Stimulated activated naive CD4-positive, alpha-beta T cell (primary cell): ENCODE measurements around the gene RBM19.
"Not testable (repeated sequence)": the region's sequence is repeated elsewhere in the genome, so short reads cannot be mapped to it uniquely, and the experiment has no call there.

Experiments used
- DNase-seq, 6 experiments: peaks; one replicate each; lab custom pipeline; 2025; lab: John Stamatoyannopoulos, UW

The RBM19 gene

DNA sequence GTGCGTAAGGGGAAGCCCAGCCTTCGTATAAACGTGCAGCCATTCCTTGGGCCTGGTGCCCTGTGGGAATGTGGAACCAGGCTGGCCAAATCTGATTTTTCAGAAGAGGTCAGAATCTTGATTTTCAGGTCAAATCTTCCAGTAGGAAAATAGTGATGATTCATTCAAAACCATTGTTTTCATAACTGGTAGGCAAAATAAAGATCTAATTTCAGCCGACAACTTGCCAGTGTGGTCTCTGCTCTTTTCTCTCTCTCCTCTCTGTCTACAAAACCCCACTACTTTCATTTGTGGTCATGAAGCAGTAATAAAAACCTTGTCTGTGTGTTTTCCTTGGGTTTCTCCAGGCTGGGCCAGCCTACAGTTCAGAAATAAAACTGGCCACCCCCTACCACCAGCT lies 135.1 kb downstream of the RBM19 start:
- DNase-seq: no peak

DNA sequence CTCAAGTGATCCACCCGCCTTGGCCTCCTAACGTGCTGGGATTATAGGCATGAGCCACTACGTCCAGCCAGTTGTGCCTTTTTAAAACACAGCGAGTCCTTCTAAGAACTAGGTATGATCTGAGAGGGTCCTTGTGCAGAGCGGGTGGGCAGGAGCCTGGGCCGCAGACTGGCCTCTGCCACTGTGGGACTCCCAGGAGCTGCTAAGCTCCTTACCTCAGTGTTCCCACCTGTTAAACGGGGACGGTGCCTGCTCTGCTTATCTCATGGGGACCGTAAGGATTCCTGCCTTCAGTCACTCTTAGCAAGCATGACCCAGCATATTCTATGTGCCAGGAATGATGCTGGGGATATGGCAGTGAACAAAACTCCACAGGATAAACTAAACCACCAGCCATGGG lies 136.9 kb downstream of the RBM19 start:
- no peak for DNase-seq

DNA sequence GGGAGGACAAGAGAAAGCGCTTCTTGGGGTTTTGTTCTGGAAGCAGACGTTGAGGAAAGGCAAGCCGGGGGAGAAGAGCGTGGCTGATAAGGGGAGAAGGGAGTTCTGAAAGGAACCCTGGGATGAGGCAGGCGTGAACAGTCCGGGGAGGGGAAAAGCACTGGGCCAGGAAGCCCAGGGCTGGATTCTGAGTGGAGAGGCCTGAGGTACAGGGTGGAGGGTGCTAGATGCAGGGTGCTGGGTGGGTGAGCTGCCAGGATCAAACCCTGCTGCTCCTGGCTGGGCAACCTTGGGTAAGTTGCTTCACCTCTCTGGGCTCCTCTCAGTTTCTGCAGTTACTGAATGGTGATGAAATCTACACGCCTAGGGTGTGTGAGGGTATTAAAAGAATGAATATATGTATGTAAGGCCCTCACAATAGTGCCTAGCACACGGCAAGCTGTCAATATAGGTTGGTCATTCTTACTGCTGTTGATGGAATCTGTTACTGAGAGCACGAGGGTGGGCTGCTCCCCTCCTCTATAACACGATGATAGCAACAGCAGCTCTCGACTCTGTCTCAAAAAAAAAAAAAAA lies 138.5 kb downstream of the RBM19 start:
- DNase-seq: no peak

DNA sequence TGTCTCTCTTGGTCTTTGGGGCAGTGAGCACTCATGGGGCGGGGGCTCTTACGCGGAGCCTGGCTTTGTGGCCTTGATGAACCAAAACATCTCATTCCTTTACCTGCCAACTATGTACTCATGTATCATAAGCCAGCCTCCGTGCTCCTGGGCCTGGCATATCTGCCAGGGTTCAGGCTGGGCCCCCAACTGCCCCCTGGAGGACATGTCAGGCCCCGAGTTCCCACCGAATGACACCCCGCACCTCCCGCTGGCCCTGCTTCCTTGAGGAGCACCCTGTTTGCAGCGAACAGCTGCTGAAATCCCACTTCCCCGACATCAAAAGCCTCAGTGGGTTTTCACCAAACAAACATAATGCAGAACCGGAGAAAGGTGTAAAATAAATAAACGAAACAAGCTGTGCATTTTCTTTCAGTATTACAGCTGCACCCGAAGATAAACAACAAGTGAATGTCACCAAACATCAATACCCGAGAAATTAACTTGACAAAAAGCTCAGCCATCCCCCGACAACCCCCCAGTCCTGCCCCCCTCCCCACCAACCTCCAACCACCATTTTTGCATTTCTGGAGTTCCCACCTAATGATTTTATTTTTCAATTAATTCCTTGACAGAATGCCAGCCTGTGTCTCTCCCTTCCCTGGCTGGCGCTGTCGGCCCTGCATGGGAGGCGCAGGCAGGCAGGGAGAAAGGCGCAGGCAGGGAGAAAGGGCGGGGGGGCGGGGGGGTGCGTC lies 139.2 kb downstream of the RBM19 start:
- no peak for DNase-seq

DNA sequence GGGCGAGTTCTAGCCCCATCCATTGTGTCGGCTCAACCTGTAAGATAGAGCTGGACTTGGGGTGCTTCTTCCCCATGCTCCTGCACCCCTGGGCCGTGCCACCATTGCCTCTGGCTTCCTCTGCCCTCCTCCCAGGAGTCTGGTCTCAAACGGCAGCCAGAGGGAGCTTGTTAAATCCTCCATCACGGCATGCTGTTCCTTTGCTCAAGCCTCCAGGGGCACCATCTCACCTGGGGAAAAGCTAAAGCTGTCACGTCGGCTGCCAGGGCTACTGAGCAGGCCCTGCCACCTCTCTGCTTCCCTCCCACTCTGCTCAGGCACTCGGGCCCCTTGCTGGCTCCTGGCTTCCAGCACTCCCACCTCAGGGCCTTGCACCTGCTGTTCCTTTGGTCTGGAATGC lies 140.4 kb downstream of the RBM19 start:
- DNase-seq: no peak

DNA sequence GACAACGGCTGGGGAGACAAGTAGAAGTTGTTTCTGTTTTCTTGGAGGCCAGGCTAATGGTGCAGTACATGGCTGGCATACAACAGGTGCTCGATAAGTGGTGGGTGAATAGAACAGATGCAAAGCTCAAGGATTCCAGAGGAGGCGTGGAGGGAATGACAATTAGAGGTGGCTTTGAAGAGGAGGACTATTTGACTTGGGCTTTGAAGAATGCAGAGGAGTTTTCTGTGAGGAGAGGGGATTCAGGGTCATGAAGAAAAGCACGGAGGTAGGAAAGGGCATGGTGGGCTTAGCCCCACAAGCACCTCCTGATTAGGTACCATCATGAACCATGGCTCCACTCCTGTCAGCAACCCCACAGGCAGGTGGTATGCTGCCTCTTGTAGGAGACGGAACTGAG lies 142.3 kb downstream of the RBM19 start:
- no peak for DNase-seq

DNA sequence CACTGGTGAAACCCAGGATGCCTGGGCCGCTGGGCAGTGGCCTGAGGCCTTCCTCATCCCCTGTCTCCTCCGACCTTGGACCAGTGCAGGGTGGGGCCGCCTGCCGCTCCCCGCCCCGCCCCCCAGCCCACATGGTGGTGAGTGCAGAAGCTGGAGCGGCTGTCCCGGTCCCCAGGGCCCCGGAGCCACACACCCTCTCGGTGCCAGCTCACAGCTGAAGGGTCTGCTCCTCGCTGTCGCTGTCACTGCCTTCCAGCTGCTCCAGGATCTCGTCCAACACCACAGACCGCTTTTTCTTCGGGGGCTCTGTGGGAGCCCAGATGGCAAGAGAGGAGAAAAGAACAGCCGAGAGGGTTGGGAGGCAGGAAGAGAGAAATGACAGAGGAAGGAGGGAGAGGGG lies 143.1 kb downstream of the RBM19 start:
- DNase-seq: no peak

DNA sequence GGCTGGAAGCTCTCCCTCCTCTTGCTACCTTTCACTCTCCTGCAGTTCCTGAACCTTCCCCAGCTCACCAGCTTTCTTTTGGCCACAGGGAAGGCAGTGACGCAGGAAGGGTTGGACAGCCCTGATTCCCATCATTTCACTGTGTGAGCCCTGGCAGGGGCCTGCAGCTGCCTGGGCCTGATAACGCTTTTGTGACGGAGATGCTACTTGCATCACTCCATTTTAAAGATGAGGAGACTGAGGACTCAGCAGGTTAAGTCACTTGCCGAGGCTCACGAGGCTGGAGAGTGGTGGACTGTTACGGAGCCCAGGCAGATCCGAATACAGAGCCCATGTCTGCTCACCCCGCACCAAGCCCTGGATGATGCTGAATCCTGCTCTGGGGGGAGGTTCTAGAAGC lies 145.3 kb downstream of the RBM19 start:
- DNase-seq: no peak

DNA sequence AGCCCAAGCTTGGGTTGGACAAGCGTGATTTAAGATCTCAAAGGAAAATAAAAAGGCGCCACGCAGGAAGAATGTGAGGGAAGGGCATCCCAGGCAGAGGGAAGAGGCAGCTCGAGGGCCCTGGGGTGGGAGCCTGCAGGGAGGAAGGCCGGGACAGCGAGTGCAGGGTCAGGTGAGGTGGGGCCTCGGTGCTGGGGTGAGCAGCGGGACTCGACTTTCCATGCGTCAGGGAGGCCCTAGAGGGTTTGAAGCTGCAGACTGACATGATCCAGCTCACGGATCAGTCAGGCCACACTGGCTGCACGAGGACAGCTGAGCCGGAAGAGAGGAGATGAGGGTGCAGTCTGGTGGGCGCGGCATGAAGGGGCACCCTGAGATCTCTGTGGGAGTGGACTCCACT lies 145.8 kb downstream of the RBM19 start:
- DNase-seq: peak in 1 of 6 experiments; percentile 3

DNA sequence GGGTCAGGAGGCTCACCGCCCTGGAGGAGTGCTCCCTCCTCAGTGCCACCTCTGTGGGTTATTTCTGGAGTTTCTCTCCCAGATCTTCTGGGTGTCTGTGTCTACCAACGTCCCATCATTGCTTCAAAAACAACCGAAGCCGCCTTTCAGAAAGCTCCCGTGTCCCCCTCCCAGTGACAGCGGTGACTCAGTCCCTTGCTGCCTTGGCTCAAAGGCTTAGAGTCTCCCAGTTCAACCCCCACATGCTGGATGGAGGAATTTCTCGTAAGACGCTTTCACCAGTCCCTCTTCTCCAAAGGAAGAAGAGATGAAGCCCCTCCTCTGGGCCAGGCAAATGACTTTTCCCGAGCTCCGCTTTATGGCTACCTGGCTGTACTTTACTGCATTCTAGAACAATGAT lies 146.6 kb downstream of the RBM19 start:
- no peak for DNase-seq

DNA sequence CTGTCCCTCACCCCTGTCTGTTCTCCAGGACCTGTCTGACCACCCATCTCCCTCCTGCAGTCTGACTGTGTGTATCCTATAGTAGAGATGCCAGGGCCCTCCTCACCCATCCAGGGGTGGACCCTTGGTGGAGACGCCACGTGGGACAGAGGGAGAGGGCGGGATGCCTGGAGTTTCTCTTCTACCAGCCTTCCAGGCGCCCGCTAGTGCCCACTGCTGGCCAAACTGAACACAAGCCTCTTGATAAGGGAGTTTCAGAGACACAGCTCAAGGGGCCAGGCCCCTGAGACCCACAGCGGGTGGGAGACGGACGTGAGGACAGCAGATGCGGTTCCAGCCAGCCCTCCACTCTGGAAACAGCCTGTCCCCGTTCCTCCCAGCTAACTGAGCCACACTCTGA lies 147.3 kb downstream of the RBM19 start:
- DNase-seq: no peak

DNA sequence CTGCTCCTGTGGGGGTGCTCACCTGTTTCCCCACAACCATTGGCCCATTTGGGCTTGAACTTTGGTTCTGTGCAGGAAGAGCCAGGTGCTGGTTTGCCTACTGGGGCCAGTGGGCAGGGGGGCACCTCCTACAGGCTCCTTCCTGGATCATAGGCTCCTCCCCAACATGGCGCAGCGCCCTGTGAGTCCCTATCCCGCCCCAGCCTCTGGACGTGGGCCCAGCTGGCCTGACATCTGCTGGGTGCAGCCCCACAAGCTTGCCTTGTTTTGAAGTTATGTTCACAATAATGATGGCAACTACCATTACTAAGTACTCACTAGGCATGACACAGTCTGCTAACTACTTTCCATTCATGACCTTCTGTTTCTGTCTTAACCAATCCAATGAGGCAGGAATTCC lies 147.8 kb downstream of the RBM19 start:
- no peak for DNase-seq

DNA sequence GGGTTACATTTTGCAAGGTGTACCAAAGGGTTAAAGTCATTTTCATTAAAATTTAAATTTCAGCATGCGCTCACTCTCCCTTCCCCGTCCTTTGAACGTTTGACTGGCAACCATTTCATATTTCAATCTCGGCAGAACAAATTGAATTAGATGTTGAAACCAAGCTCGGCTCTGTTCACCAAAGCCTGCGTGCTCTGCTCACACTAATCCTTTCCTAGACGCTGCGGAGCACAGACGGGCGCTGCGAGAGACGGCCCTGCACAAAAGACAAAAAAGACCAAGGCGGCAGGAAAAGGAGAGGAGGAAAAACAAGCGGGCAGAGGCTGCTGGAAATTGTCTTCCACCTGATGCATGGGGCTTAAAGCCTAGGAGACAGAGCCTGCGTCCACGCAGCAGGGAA lies 149.3 kb downstream of the RBM19 start:
- no peak for DNase-seq

DNA sequence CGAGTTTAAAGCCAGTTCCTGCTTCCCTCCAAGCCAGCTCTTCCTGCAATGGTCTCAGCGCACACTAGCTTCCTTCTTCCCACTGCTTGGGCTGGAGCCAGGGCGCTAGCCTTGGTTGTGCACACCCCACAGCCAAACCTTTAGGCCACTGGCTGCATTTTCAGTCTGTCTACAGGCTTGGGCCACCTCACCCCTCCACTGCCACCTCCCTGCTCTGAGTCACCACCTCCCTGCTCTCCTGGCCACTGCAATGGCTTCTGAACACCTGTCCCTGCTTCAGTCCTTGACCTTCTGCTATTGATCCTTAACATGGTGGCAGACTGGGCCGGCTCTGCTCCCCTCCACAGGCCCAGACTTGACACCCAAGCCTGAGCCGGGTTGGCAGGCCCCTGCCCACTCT lies 151.1 kb downstream of the RBM19 start:
- DNase-seq: no peak

DNA sequence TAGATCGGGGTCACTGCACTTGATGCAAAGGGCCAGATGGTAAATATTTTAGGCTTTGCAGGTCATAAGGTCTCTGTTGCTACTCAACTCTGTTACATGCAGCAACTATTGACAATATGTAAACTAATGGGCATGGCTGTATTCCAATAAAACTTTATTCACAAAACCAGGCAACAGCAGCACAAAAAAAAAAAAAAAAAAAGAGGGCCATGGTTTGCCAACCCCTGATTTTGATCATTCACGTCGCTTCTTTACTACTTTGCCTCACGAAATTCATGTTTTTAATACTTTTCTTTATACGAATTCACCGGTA lies 152.9 kb downstream of the RBM19 start:
- no peak for DNase-seq

DNA sequence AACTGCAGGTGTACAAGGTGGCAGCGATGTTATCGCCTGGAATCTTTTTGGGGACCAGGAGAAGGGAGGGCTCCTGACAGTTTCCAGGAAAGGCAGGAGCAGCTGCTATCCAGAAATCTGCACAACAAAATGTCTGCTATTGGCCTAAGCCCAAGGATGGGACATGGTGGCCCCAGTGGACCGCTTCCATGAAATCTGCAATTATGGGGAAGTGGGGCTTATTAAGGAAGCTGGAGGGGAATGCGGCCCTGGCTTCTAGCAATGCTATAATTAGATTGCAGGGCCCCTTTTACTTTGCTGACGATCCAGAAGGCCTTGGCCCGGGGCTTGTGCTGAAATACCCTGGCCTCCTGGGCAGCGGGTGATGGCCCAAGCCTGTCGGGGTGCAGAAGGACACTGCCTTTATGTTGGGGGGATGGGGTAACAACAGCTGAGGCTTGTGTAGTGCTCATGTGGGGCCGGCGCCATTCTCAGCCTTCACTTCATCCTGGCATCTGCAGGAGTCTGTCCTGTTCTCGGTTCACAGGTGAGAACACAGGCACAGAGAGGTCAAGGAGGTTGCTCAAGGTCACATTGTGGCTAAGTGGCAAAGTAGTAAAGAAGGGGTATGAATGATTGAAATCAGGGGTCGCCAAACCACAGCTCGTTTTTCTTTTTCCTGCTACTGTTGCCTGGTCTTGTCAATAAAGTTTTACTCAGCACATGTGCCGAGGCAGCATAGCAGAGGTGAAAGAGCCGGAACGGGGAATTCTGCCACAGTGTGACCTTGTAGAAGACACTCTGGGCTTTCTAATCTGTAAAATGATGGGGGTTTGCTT lies 153.5 kb downstream of the RBM19 start:
- no peak for DNase-seq

DNA sequence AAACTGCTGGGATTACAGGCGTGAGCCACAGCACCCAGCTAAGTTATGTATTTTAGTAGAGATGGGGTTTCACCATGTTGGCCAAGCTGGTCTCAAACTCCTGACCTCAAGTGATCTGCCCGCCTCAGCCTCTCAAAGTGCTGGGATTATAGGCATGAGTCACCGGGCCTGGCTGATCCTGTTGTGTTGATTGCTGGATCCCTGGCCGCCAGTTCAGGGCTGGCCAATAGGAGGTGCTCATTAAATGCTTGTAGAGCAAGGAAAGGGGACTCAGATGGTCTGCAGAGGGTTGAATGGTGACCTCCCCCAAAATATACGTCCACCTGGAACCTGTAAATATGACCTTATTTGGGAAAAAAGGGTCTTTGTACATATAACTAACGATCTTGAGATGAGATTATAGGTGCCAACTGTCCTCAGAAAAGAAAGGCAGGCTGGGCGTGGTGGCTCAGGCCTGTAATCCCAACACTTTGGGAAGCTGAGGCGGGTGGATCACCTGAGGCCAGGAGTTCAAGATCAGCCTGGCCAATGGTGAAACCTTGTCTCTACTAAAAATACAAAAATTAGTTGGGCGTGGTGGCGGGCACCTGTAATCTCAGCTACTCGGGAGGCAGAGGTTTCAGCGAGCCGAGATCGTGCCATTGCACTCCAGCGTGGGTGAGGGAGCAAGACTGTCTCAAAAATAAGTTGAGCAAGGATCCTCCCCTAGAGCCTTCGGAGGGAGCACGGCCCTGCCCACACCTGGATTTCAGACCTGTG lies 156.5 kb downstream of the RBM19 start:
- DNase-seq: not testable (repeated sequence)

DNA sequence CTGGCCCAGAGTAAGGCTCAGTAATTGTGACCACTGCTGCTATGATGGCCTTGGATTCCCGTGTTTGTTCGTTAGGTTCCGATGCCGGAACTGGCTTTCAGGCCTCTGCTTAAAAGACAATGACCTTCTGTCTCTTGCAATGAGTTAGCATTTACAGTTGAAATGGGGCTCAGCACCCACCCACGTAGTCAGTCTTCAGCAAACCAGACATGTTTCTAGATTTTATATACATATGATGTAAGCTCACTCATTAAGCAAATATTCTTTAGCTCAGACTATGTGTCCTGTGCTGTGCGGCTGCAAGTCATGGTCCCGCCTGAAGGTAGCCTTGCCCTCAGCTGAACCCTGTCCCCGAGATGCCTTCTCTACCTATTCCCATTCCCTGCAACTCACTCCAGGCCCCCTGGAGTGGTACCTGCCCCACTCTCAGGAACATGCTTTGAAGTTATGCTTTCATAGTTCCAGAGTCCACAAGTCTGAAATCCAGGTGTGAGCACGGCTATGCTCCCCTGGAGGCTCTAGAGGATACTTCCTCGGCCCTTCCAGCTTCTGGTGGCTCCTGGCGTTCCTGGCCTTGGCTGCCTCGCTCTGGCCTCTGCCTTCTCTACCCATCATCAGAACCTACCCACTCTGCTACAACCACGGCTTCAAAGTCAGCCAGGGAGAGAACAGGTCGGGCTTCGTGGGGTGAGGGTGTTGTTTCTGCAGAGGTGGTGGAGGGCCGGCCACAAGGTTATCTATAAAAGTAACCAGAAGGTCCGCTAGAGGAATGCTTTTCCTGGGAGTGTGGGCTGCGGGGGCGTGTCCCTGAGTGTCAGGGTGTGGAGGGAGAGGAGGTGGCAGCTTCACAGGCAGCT lies 157.8 kb downstream of the RBM19 start:
- no peak for DNase-seq

DNA sequence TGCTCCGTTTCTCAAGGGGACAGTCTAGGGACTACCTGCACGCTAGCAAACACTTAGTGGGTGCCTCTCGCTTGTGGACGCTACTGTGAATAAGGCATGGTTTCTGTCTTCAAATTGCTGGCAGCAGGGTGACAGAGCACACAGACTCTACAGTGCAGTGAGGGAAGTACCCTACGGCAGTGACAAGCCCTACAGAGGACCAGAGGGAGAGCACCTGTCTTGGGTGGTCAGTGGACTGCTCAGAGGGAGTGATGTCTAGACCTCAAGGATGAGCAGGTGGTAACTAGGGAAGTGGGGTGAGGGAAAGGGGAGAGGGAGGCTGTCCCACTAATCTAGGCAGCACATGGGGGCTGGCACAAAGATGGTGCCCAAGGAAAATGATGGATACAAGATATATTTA lies 160.5 kb downstream of the RBM19 start:
- DNase-seq: no peak

DNA sequence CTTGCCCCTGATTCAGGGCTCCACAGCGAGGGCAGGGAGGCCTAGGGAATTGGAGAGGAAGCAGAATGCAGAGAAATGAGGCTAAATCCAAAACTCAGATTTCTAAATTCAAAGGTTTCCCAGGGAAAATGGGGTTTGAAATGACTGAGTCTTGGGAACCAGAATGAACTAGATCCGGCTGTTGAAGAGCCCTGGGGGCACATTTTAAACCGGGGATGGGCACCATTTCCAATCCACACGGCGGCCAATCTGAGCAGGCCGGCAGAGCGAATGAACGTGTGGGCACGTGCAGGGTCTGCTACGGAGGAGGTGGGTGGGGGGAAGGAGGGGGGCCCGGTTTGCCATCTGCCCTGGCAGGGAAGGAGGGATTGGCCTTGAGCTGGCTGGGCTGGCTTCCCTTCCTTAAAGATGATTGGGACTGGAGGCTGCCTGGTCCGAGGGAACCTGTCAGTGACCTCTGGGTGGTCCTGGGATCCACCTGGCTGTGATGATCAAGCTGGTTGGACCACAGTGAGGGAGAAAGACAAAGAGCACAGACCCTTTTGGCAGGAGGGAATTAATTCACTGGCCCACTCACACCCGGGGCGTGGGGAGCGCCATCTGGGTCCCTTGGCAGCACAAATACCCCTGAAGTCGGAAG lies 161.0 kb downstream of the RBM19 start:
- DNase-seq: no peak

DNA sequence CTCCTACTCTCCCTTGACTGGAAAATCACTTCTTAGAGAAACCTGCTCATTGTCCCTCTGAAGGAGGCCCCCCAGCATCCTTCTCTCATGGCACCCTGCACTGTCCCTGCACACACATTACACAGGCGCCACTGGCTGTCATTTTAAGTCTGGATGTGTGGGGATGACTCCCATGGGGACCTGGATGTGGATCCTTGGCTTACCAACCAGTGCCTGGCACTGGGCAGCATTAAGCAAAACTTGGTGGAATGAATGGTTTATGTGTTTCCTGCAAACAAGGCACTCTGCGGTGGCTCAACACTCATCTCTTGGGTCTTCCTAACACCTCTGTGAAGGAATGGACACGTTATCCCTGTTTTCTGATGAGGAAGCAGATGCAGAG lies 162.4 kb downstream of the RBM19 start:
- DNase-seq: no peak
